ENCODE measurements around the gene SCARF2. TPM values are rescaled to one million over a fixed set of nuclear protein-coding genes. Genes with fewer than 3 reads are reported as not detected.
"Not testable (repeated sequence)": the region's sequence is repeated elsewhere in the genome, so short reads cannot be mapped to it uniquely, and the experiment has no call there.

The SCARF2 gene
- total RNA-seq, 1 experiment from 2014 or later: 10.8 TPM

GRCh38 chr22:20380486-20380885 is 57.1 kb downstream of the SCARF2 start:
- Histone ChIP-seq H3T11ph (ENCODE audit: low read length) (no peak overlapping the region), H4K5ac (ENCODE audit: insufficient read length, low read depth, low read length) (no peak overlapping the region), H3K9me3 (ENCODE audit: control insufficient read depth, low read depth, low read length) (no peaks in the 10 kb centered on the region), H3K4me2 (ENCODE audit: insufficient read depth, insufficient read length, low read length) (no peak overlapping the region), H2BK12ac (ENCODE audit: insufficient read length, low read depth, low read length) (no peak overlapping the region), H3K9ac (ENCODE audit: extremely low read depth, insufficient read length, low read length) (no peak overlapping the region), H3K4ac (ENCODE audit: low read depth, low read length) (no peak overlapping the region), H3K14ac (ENCODE audit: insufficient read depth, low read length) (no peak overlapping the region), H2AK5ac (ENCODE audit: insufficient read length, low read length) (no peak overlapping the region), H2BK5ac (ENCODE audit: insufficient read length, low read length) (no peak overlapping the region), H3K56ac (ENCODE audit: insufficient read length, low read depth, low read length) (no peak overlapping the region), H3K79me1 (ENCODE audit: insufficient read depth, low read depth, low read length, poor library complexity, severe bottlenecking) (no peaks in the 10 kb centered on the region), H3K27ac (ENCODE audit: insufficient read length, low read depth, low read length) (no peak overlapping the region), H3K23me2 (ENCODE audit: insufficient read length, low read depth, low read length, poor library complexity, severe bottlenecking) (no peaks in the 10 kb centered on the region), H4K20me1 (ENCODE audit: control insufficient read depth, insufficient read depth, insufficient read length) (no peaks in the 10 kb centered on the region), H3K23ac (ENCODE audit: insufficient read length, low read depth, low read length) (no peak overlapping the region), H3K4me1 (ENCODE audit: insufficient read depth, low read length) (no peaks in the 10 kb centered on the region; the same call in 1 of the 2 replicates), H2BK15ac (ENCODE audit: low read depth, low read length) (no peak overlapping the region), H3K18ac (ENCODE audit: insufficient read length, low read depth, low read length) (no peak overlapping the region), H4K91ac (ENCODE audit: insufficient read length, low read depth, low read length) (no peak overlapping the region), H3K27me3 (ENCODE audit: insufficient read depth, low read length) (no peaks in the 10 kb centered on the region), H3K79me2 (ENCODE audit: insufficient read depth, low read length) (no peaks in the 10 kb centered on the region), H4K8ac (replicated peaks; ENCODE audit: insufficient read length, low read depth, low read length) (no peak overlapping the region), H2BK20ac (ENCODE audit: low read depth, low read length, poor library complexity, severe bottlenecking) (no peak overlapping the region), H2BK120ac (ENCODE audit: low read depth, low read length, poor library complexity, severe bottlenecking) (no peak overlapping the region), H2AFZ (ENCODE audit: low read length) (no peak overlapping the region)
- Mint-ChIP-seq H3K4me3 (no peak overlapping the region), H3K27ac (0 out of 7 replicates have a peak overlapping the region, but pooled peaks of 1 of the 3 experiments have one; percentile 4), H3K36me3 (ENCODE audit: insufficient read depth in 1 of 3, low read depth in 3 of 3) (no peaks in the 10 kb centered on the region), H3K4me1 (peaks cover 5 to 9% of the 10 kb centered on the region in 2 experiments), H3K27me3 (ENCODE audit: low read depth) (peaks cover 9% of the 10 kb centered on the region), H3K9me3 (no peaks in the 10 kb centered on the region)
- TF ChIP-seq CTCF (conservative IDR thresholded peaks at IDR 0.05): no peak
- WGBS (ENCODE audit: extremely low coverage, insufficient read length, low lambda C conversion rate): no CpG with 5 or more reads among the region's 1 CpG
- DNase-seq: peak; percentile 25

- H3K27ac ChIP-seq (ENCODE audit: insufficient read length, low read depth, low read length); H2AFZ ChIP-seq (ENCODE audit: low read length); H2BK12ac ChIP-seq (ENCODE audit: insufficient read length, low read depth, low read length); H3K23me2 ChIP-seq (ENCODE audit: insufficient read length, low read depth, low read length, poor library complexity, severe bottlenecking); H3K27me3 ChIP-seq (ENCODE audit: insufficient read depth, low read length); H4K5ac ChIP-seq (ENCODE audit: insufficient read length, low read depth, low read length); H3K9me3 Mint-ChIP-seq; H3K4ac ChIP-seq (ENCODE audit: low read depth, low read length); H2BK5ac ChIP-seq (ENCODE audit: insufficient read length, low read length); H3K14ac ChIP-seq (ENCODE audit: insufficient read depth, low read length); H2BK15ac ChIP-seq (ENCODE audit: low read depth, low read length); H3K4me1 Mint-ChIP-seq; H3K79me2 ChIP-seq (ENCODE audit: insufficient read depth, low read length); H3T11ph ChIP-seq (ENCODE audit: low read length); H2BK120ac ChIP-seq (ENCODE audit: low read depth, low read length, poor library complexity, severe bottlenecking); H3K23ac ChIP-seq (ENCODE audit: insufficient read length, low read depth, low read length); H3K36me3 Mint-ChIP-seq (ENCODE audit: insufficient read depth in 1 of 3, low read depth in 3 of 3); H3K4me3 Mint-ChIP-seq; H3K79me1 ChIP-seq (ENCODE audit: insufficient read depth, low read depth, low read length, poor library complexity, severe bottlenecking); H3K9me3 ChIP-seq (ENCODE audit: control insufficient read depth, low read depth, low read length); H3K9ac ChIP-seq (ENCODE audit: extremely low read depth, insufficient read length, low read length); H3K18ac ChIP-seq (ENCODE audit: insufficient read length, low read depth, low read length); H3K56ac ChIP-seq (ENCODE audit: insufficient read length, low read depth, low read length); H2BK20ac ChIP-seq (ENCODE audit: low read depth, low read length, poor library complexity, severe bottlenecking); H3K4me1 ChIP-seq (ENCODE audit: insufficient read depth, low read length); H4K8ac ChIP-seq (replicated peaks; ENCODE audit: insufficient read length, low read depth, low read length); H4K91ac ChIP-seq (ENCODE audit: insufficient read length, low read depth, low read length); H2AK5ac ChIP-seq (ENCODE audit: insufficient read length, low read length); H4K20me1 ChIP-seq (ENCODE audit: control insufficient read depth, insufficient read depth, insufficient read length); H3K27ac Mint-ChIP-seq; H3K4me2 ChIP-seq (ENCODE audit: insufficient read depth, insufficient read length, low read length): not testable (repeated sequence)
- WGBS (ENCODE audit: extremely low coverage, insufficient read length, low lambda C conversion rate): no CpG with 5 or more reads among the region's 5 CpGs
- DNase-seq: peak; percentile 10
- H3K27me3 Mint-ChIP-seq (ENCODE audit: low read depth): peaks cover 19% of the 10 kb centered on the region
Observed at GRCh38 chr22:20378684-20379083, 58.9 kb downstream of the SCARF2 start.
